Measurements from ENCODE around the gene SPATA3.

DNA sequence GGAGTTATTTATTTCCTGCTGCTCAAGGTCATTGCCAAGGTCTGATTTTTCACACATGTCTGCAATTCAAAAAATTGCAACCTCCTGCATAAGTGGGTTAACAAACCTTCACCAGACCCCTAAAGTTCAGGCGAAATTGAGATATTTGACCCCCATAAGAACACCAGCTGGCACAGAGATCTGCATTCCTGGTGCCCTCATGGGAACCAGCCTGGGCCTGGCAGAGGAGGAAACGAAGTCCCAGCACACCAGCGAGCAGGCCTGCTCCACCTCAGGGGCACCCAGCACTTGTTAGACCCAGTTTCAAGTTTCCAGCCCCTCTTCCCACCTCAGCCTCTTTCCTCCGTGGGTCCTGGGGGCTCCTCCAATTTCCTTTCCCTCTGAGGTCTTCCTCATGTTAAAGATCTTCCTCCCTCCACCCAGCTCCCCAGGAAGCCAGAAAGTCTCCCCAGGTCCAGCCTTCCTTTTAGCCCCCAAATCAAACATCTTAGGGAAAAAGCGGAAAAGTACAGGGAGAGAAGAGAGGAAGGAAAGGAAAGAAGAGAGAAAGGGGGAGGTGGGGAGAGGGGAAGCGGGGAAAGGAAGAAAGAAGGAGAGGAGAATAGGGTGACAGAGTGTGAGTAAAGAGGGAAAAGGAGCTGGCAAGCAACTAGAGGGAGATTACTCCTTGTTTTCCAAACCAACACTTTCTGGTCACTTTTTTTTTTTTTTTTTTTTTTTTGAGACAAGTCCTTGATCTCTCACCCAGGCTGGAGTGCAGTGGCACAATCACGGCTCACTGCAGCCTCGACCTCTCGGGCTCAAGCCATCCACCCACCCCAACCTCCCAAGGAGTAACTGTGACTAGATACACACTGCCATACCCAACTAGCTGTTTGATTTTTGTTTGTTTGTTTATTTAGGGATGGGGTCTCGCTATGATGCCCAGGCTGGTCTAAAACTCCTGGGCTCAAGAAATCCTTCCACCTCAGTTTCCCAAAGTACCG lies 37.5 kb downstream of the SPATA3 start:
- TF ChIP-seq RAD21 (IDR thresholded peaks at IDR 0.05; ENCODE audit: low read depth) = no peak
- TF ChIP-seq TAF1 (IDR thresholded peaks at IDR 0.05; ENCODE audit: low read depth) = no peak
- TF ChIP-seq YY1 (IDR thresholded peaks at IDR 0.05; ENCODE audit: low read depth) = no peak
- no peak for TF ChIP-seq CEBPB (IDR thresholded peaks at IDR 0.05)
- TF ChIP-seq NFIC (IDR thresholded peaks at IDR 0.05) = no peak
- no peak for TF ChIP-seq REST (IDR thresholded peaks at IDR 0.05; ENCODE audit: low read depth)
- no peak for TF ChIP-seq FOXM1 (IDR thresholded peaks at IDR 0.05; ENCODE audit: borderline replicate concordance, low read depth)
- TF ChIP-seq EGR1 (IDR thresholded peaks at IDR 0.05) = no peak
- TF ChIP-seq CREB1 (IDR thresholded peaks at IDR 0.05; ENCODE audit: low read depth) = no peak
- TF ChIP-seq MAX (IDR thresholded peaks at IDR 0.05) = no peak
- TF ChIP-seq USF1 (IDR thresholded peaks at IDR 0.05) = no peak
- no peak for TF ChIP-seq TEAD4 (IDR thresholded peaks at IDR 0.05)
- TF ChIP-seq EP300 (IDR thresholded peaks at IDR 0.05; ENCODE audit: borderline replicate concordance) = no peak
